Stimulated activated CD4-positive, alpha-beta T cell treated with anti-CD3 and anti-CD28 coated beads, Interleukin-12 subunit alpha, Interleukin-12 subunit beta, amount 100 ng/mL, for 24 hours (primary cell): ENCODE measurements around the gene ATF1.
"Not testable (repeated sequence)": the region's sequence is repeated elsewhere in the genome, so short reads cannot be mapped to it uniquely, and the experiment has no call there.

Experiments
- DNase-seq, 2 experiments: peaks; one replicate each; pipeline ENCODE4 v3.0.0-alpha.2; 2020; ENCODE audit warnings: low read depth in 2 of 2

The ATF1 gene

DNA sequence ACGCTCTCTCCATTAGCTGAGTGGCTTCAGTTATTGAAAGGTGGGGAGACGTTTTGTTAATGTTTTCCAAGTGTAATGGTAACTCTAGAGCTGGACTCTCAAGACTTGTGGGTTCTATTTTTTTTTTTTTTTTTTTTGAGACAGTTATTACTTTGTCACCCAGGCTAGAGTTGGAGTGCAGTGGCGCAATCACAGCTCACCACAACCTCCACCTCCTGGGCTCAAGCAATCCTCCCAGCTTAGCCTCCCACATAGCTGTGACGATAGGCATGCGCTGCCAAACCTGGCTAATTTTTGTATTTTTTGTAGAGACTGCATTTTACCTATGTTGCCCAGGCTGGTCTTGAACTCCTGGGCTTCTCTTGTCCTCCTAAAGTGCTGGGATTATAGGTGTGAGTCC lies 26.2 kb downstream of the ATF1 start:
- no peak for DNase-seq

- DNase-seq = no peak
Measured at GRCh38 chr12:50799908-50800307, 36.0 kb downstream of the ATF1 start.

DNA sequence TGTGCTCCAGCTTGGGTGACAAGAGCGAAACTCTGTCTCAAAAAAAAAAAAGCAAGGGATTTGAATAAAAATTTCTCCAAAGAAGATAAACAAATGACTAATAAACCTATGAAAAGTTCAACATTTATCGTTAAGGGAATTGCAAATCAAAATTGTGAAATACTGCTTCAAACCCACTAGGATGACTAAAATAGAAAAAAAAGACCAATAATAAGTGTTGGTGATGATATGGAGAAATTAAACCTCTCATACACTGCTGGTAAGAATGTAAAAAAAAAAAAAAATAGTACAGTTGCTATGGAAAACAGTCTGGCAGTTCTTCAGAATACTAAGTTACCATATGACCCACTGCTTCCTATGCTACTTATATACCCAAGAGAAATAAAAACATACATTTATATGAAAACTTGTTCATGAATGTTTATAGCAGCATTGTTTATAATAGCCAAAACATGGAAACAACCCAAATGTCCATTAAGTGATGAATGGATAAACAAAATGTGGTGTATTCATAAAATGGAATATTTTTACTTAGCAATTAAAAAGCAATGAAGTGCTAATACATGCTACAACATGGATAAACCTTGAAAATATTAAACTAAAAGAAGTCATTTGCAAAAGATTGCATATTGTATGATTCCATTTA lies 39.5 kb downstream of the ATF1 start:
- DNase-seq = no peak

GRCh38 chr12:50806176-50806575 lies 42.3 kb downstream of the ATF1 start:
- DNase-seq = no peak

GRCh38 chr12:50809131-50809530 lies 45.2 kb downstream of the ATF1 start:
- not testable (repeated sequence) for DNase-seq

DNA sequence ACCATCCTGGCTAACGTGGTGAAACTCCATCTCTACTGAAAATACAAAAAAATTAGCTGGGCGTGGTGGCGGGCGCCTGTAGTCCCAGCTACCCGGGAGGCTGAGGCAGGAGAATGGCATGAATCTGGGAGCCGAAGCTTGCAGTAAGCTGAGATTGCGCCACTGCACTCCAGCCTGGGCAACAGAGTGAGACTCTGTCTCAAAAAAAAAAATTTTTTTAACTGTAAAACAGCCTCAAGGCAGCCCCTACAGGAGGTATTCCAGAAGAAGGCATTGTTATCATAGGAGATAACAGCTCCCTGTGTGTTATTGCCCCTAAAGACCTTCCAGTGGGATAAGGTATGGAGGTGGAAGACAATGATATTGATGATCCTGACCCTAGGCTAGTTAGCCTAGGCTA lies 51.0 kb downstream of the ATF1 start:
- DNase-seq = not testable (repeated sequence)

DNA sequence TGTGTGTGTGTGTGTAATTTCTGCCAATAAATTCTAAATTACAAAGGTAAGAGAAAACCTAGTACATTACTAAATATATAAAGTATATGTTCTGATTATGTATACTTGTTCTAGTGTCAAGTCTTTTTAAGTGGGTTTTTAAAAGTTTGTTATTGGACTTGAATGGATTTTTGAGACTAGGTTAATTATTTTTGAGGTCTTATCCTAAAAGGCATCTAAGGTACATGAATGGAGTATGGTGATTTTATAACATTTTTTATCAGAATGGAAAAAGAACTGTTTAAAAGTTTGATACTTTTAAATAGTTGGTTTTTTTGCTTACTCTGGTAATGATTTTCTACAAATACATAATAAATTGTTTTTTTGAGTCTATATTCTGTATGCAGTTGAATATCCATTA lies 56.3 kb downstream of the ATF1 start:
- DNase-seq = no peak

GRCh38 chr12:50822082-50822481 lies 58.2 kb downstream of the ATF1 start:
- DNase-seq = no peak

DNA sequence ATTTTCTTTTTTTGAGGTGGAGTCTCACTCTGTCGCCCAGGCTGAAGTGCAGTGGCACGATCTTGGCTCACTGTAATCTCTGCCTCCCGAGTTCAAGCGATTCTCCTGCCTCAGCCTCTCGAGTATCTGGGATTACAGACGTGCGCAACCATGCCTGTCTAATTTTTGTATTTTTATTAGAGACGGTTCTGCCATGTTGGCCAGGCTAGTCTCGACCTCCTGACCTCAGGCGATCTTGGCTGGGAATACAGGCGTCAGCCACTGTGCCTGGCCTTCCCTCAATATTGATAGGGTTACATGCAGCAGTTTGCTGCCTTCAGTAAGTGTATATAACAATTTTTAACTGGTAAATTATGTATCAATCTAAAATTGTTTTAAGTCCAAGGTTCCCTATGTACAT lies 59.8 kb downstream of the ATF1 start:
- DNase-seq = not testable (repeated sequence)

GRCh38 chr12:50824914-50825313 lies 61.0 kb downstream of the ATF1 start:
- no peak for DNase-seq

GRCh38 chr12:50825372-50825838 lies 61.5 kb downstream of the ATF1 start:
- no peak for DNase-seq

DNA sequence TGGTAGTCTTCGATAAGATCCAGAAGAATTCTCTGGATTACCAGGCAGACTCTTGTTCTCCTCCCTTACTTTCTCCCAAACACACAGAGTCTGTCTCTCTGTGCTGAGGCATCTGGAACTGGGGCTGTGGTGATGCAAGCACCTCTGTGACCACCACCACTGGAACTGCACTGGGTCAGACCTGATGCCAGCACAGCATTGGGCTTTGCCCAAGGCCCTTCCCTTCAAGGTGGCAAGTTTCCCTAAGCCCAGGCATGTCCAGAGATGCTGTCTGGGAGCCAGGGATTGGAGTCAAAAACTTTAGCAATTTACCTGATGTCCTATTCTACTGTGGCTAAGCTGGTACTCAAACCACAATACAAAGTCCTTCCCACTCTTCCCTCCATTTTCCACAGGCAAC lies 64.2 kb downstream of the ATF1 start:
- no peak for DNase-seq

GRCh38 chr12:50828886-50829285 lies 65.0 kb downstream of the ATF1 start:
- no peak for DNase-seq

DNA sequence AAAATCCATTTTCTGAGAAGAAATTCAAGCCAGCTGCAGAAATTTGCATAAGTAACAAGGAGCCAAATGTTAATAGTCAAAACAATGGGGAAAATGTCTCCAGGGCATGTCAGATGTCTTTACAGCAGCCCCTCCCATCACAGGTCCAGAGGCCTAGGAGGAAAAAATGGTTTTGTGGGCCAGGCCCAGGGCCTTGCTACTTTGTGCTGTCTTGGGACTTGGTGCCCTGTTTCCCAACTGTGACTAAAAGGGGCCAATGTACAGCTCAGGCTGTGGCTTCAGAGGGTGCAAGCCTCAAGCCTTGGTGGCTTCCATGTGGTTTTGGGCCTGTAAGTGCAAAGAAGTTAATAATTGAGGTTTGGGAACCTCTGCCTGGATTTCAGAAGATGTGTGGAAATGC lies 69.9 kb downstream of the ATF1 start:
- not testable (repeated sequence) for DNase-seq

DNA sequence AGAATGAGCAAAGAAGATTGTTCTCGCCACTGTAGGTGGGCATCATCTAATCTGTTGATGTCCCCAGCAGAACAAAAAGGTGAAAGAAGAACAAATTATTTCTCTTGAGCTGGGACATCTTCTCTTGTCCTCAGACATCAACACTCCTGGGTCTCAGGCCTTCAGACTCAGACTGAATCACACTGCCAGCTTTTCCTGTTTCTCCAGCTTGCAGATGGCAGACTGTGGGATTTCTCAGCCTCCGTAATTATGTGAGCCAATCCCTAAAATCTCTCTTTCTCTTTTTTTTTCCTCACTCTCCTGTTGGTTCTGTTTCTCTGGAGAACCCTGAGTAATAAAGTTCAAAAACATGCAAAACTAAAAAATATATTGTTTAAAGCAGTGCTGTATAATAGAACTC lies 75.1 kb downstream of the ATF1 start:
- DNase-seq = no peak

- no peak for DNase-seq
Measured at GRCh38 chr12:50840809-50841487, 77.0 kb downstream of the ATF1 start.

GRCh38 chr12:50841716-50842531 lies 78.0 kb downstream of the ATF1 start:
- no peak for DNase-seq

GRCh38 chr12:50842637-50843493 lies 79.0 kb downstream of the ATF1 start, which contains the start of gene TMPRSS12:
Gene TMPRSS12 (plus strand): TSS chr12:50842926. CDS start chr12:50842965, 39 bp downstream.
- DNase-seq = no peak

- no peak for DNase-seq
Measured at GRCh38 chr12:50845021-50845647, 81.2 kb downstream of the ATF1 start.

DNA sequence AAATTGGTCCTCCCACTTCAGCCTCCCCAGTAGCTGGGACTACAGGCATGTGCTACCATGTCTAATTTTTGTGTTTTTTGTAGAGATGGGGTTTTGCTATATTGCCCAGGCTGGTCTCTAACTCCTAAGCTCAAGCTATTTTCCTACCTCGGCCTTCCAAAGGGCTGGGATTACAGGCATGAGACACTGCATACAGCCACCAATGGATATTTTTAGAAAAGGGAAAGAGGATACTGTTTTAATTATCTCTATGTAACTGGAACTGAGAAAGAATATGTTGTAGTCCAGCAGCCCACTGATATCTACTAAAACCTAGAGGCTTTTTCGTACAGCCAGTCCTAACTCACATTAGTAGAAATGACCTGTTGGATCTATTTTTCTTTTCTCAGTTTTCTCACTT lies 85.1 kb downstream of the ATF1 start:
- no peak for DNase-seq

GRCh38 chr12:50855218-50855617 lies 91.3 kb downstream of the ATF1 start:
- not testable (repeated sequence) for DNase-seq
